Measurements from ENCODE around the gene COG8.

DNA sequence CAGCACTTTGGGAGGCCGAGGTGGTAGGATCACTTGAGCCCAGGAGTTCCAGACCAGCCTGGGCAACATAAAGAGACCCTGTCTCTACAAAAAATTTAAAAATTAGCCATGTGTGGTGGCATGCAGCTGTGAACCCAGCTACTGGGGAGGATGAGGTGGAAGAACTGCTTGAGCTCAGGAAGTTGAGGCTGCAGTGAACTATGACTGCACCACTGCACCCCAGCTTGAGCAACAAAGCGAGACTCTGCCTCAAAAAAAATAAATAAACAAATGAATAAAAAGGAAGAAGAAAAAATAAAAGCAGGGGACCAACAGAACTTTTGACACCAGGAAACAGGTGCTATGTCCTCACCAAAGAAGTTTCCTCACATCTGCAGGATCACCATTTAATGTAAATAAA lies 32.2 kb upstream of the COG8 start:
- TF ChIP-seq EZH2 (IDR thresholded peaks at IDR 0.05; ENCODE audit: low read depth) (no peak), CTCF (conservative IDR thresholded peaks at IDR 0.05) (no peak)
